IPS DF 6.9 (cell line): ENCODE data around the gene SMC4.

Experiments used
- DNase-seq: peaks from one replicate; pipeline ENCODE4 v3.0.0-alpha.2; 2013; ENCODE audit warnings: low read depth, low spot score
- H3K27ac ChIP-seq: one replicate; pipeline ENCODE4 v1.5.1; 2013; ENCODE audit warnings: low read length, control low read depth
- H3K27me3 ChIP-seq: 2 replicates; pipeline ENCODE4 v1.6.1; 2013; ENCODE audit warnings: mild to moderate bottlenecking, low read length; ENCODE audit not compliant: control insufficient read depth, insufficient read depth
- H3K36me3 ChIP-seq: 2 replicates; pipeline ENCODE4 v1.6.1; 2013; ENCODE audit warnings: low read length; ENCODE audit not compliant: control insufficient read depth, insufficient read depth
- H3K4me1 ChIP-seq: 2 replicates; pipeline ENCODE4 v1.6.1; 2013; ENCODE audit warnings: low read length; ENCODE audit not compliant: control insufficient read depth, insufficient read depth
- H3K4me3 ChIP-seq: 2 replicates; pipeline ENCODE4 v1.5.1; 2013; ENCODE audit warnings: mild to moderate bottlenecking, low read length
- H3K9me3 ChIP-seq: 2 replicates; pipeline ENCODE4 v1.6.1; 2013; ENCODE audit warnings: low read length, inconsistent platforms; ENCODE audit not compliant: control insufficient read depth, insufficient read depth
- WGBS: extraction: QIAGEN DNeasy Blood & Tissue Kit; methylation state at CpG from one replicate; pipeline ENCODE4 v1.1.7; 2013; ENCODE audit warnings: mixed read lengths, missing lambda C conversion rate; ENCODE audit not compliant: insufficient read length, insufficient coverage; 5-methylcytosine and 5-hydroxymethylcytosine counted together

The SMC4 gene

GRCh38 chr3:160475153-160475552 lies 75.7 kb downstream of the SMC4 start:
- Histone ChIP-seq H3K4me1 (no peaks in the 10 kb centered on the region), H3K9me3 (peaks cover 1% of the 10 kb centered on the region; the same call in 1 of the 2 replicates), H3K27me3 (no peaks in the 10 kb centered on the region), H3K27ac (no peak overlapping the region), H3K4me3 (no peak overlapping the region), H3K36me3 (no peaks in the 10 kb centered on the region)
- no CpG with 5 or more reads among the region's 2 CpGs for WGBS
- DNase-seq: no peak

GRCh38 chr3:160475884-160476283 lies 76.4 kb downstream of the SMC4 start:
- WGBS: no CpG with 5 or more reads among the region's 2 CpGs
- no peak for DNase-seq
- Histone ChIP-seq H3K4me3 (no peak overlapping the region), H3K27ac (no peak overlapping the region), H3K9me3 (0 out of 2 replicates have a peak, but pooled peaks cover 1% of the 10 kb centered on the region), H3K4me1 (no peaks in the 10 kb centered on the region), H3K36me3 (no peaks in the 10 kb centered on the region), H3K27me3 (no peaks in the 10 kb centered on the region)

GRCh38 chr3:160477750-160478149 lies 78.3 kb downstream of the SMC4 start:
- no CpG with 5 or more reads among the region's 5 CpGs for WGBS
- no peak overlapping the region for H3K27ac ChIP-seq

GRCh38 chr3:160478338-160478737 lies 78.9 kb downstream of the SMC4 start:
- Histone ChIP-seq H3K4me1 (no peaks in the 10 kb centered on the region), H3K36me3 (no peaks in the 10 kb centered on the region), H3K9me3 (no peaks in the 10 kb centered on the region), H3K27me3 (no peaks in the 10 kb centered on the region), H3K4me3 (no peak overlapping the region), H3K27ac (no peak overlapping the region)
- no CpG with 5 or more reads among the region's 5 CpGs for WGBS
- no peak for DNase-seq

More at GRCh38 chr3:160477750-160478149, 78.3 kb downstream of the SMC4 start:
- Histone ChIP-seq H3K9me3 (no peaks in the 10 kb centered on the region), H3K4me3 (no peak overlapping the region), H3K4me1 (no peaks in the 10 kb centered on the region), H3K36me3 (no peaks in the 10 kb centered on the region), H3K27me3 (no peaks in the 10 kb centered on the region)
- DNase-seq: no peak

GRCh38 chr3:160479376-160479775 lies 79.9 kb downstream of the SMC4 start:
- H3K4me3 ChIP-seq: no peak overlapping the region
- no peaks in the 10 kb centered on the region for H3K9me3 ChIP-seq
- H3K4me1 ChIP-seq: no peaks in the 10 kb centered on the region
- no peaks in the 10 kb centered on the region for H3K27me3 ChIP-seq
- no CpG with 5 or more reads among the region's 10 CpGs for WGBS
- no peaks in the 10 kb centered on the region for H3K36me3 ChIP-seq
- no peak overlapping the region for H3K27ac ChIP-seq
- no peak for DNase-seq

DNA sequence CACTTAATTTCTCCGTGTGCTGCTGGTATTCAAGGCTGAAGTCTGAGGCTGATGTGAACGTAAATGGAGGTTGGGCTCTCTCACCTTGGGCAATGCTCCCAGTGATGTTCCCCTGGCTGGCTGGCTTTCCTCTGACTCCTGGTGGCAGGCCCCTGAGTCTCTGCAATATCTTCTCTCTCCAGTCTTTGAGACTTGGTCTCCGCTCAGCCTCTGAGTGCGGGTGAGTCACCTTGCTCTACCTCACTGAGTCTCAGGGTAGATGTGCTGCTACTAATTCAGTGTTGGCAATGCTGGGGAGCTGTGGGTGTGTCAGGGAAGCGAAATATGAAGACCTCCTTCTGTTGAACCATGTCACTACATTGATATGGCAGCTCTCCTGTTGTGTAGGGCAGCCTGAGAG lies 81.5 kb downstream of the SMC4 start:
- DNase-seq: no peak
- no peak overlapping the region for H3K27ac ChIP-seq
- no peaks in the 10 kb centered on the region for H3K27me3 ChIP-seq
- H3K9me3 ChIP-seq: no peaks in the 10 kb centered on the region
- H3K4me3 ChIP-seq: no peak overlapping the region
- no peaks in the 10 kb centered on the region for H3K36me3 ChIP-seq
- no CpG with 5 or more reads among the region's 5 CpGs for WGBS
- H3K4me1 ChIP-seq: no peaks in the 10 kb centered on the region

DNA sequence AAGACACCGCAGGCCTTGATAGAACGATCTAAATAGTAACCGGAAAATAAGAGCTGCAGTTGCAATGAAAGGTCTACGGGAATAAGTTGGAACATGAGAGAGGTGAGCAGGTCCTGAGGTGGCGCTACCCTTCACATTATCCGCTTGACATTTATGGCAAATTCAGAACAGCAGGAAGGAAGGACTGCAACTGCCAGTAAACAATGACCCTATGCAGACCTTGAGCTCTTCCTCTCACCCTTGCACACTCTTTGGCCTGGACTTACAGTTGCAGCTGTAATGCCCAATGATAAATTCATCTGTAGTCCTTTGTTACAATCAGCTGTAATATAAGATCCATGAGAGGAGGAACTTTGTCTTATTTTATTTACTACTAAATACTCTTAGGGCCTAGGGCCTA lies 82.4 kb downstream of the SMC4 start:
- no CpG with 5 or more reads among the region's 6 CpGs for WGBS
- H3K4me1 ChIP-seq: no peaks in the 10 kb centered on the region

DNA sequence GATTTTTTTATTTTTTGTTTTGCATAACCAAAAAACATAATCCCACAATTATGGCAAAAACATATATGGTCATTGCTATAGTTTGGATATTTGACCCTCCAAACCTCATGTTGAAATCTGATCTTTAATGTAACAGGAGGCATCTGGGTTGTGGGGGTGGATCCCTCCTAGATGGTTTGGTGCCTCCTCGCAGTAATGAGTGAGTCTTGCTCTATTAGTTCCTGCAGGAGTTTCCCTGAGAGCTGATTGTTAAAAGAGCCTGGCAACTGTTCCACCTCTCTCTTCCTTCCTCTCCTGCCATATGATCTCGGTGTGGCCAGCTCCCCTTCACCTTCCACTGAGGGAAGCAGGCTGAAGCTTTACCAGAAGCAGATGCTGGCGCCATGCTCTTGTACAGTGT lies 83.3 kb downstream of the SMC4 start:
- no CpG with 5 or more reads among the region's 3 CpGs for WGBS
- H3K36me3 ChIP-seq: no peaks in the 10 kb centered on the region
- DNase-seq: no peak
- no peak overlapping the region for H3K27ac ChIP-seq
- no peaks in the 10 kb centered on the region for H3K4me1 ChIP-seq
- H3K4me3 ChIP-seq: no peak overlapping the region
- no peaks in the 10 kb centered on the region for H3K9me3 ChIP-seq
- H3K27me3 ChIP-seq: no peaks in the 10 kb centered on the region

More for the DNA sequence above, 82.4 kb downstream of the SMC4 start:
- Histone ChIP-seq H3K9me3 (no peaks in the 10 kb centered on the region), H3K36me3 (no peaks in the 10 kb centered on the region), H3K27ac (no peak overlapping the region), H3K27me3 (no peaks in the 10 kb centered on the region), H3K4me3 (no peak overlapping the region)
- DNase-seq: no peak
